NCI-H748 (cell line): ENCODE measurements around the gene MAMDC4.
"Not testable (repeated sequence)": the region's sequence is repeated elsewhere in the genome, so short reads cannot be mapped to it uniquely, and the experiment has no call there.

Experiments
- DNase-seq: peaks from one replicate; lab custom pipeline; 2025; ENCODE audit not compliant: unreplicated experiment; lab: John Stamatoyannopoulos, UW

MAMDC4 gene

GRCh38 chr9:136838314-136839228 lies 13.6 kb upstream of the MAMDC4 start:
- no peak for DNase-seq

GRCh38 chr9:136839229-136840139 lies 12.7 kb upstream of the MAMDC4 start:
- DNase-seq: no peak

- DNase-seq: no peak
Observed at GRCh38 chr9:136840140-136840876, 11.8 kb upstream of the MAMDC4 start.

GRCh38 chr9:136840877-136841645 lies 11.1 kb upstream of the MAMDC4 start:
- DNase-seq: peak; percentile 52

- peak; percentile 18 for DNase-seq
Observed at GRCh38 chr9:136841646-136842379, 10.3 kb upstream of the MAMDC4 start.

GRCh38 chr9:136842380-136842948 lies 9.7 kb upstream of the MAMDC4 start, which contains the start of gene AJM1:
TSS of gene AJM1 (plus strand) at chr9:136842478. CDS start at chr9:136844415, 1,937 bp downstream.
- DNase-seq: peak; percentile 81

- DNase-seq: not testable (repeated sequence)
Observed at GRCh38 chr9:136843159-136843800, 8.9 kb upstream of the MAMDC4 start.

- DNase-seq: peak; percentile 55
Observed at GRCh38 chr9:136843801-136844740, 8.1 kb upstream of the MAMDC4 start.

GRCh38 chr9:136844761-136845464 lies 7.2 kb upstream of the MAMDC4 start:
- no peak for DNase-seq

GRCh38 chr9:136845465-136846260 lies 6.5 kb upstream of the MAMDC4 start:
- DNase-seq: no peak

- DNase-seq: no peak
Observed at GRCh38 chr9:136846376-136847087, 5.6 kb upstream of the MAMDC4 start.

- DNase-seq: peak; percentile 58
Observed at GRCh38 chr9:136847088-136847825, 4.9 kb upstream of the MAMDC4 start.

- DNase-seq: peak; percentile 87
Observed at GRCh38 chr9:136847826-136848392, 4.2 kb upstream of the MAMDC4 start.

- peak; percentile 74 for DNase-seq
Observed at GRCh38 chr9:136848393-136849037, 3.6 kb upstream of the MAMDC4 start.
